ENCODE measurements around the gene B3GNT5.

Gene B3GNT5

DNA sequence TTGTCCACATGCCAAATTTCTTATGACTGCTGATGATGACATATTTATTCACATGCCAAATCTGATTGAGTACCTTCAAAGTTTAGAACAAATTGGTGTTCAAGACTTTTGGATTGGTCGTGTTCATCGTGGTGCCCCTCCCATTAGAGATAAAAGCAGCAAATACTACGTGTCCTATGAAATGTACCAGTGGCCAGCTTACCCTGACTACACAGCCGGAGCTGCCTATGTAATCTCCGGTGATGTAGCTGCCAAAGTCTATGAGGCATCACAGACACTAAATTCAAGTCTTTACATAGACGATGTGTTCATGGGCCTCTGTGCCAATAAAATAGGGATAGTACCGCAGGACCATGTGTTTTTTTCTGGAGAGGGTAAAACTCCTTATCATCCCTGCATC is 17.3 kb downstream of the B3GNT5 start:
- no peak overlapping the region for H3K4me3 ChIP-seq (replicated peaks; ENCODE audit: insufficient read depth, low read length)
- H3K27me3 ChIP-seq (ENCODE audit: insufficient read depth, poor library complexity, severe bottlenecking): no peaks in the 10 kb centered on the region
- no peak overlapping the region for H3K27ac ChIP-seq (replicated peaks)
- DNase-seq (ENCODE audit: low read depth in 1 of 2, low spot score in 1 of 2): no peak
- TF ChIP-seq POLR2AphosphoS5 (IDR thresholded peaks at IDR 0.05; ENCODE audit: low read depth) (no peak), GABPA (IDR thresholded peaks at IDR 0.05; ENCODE audit: low read depth) (no peak), SPI1 (IDR thresholded peaks at IDR 0.05; ENCODE audit: borderline replicate concordance, low read depth) (no peak)
- TF ChIP-seq, protein P1, sequence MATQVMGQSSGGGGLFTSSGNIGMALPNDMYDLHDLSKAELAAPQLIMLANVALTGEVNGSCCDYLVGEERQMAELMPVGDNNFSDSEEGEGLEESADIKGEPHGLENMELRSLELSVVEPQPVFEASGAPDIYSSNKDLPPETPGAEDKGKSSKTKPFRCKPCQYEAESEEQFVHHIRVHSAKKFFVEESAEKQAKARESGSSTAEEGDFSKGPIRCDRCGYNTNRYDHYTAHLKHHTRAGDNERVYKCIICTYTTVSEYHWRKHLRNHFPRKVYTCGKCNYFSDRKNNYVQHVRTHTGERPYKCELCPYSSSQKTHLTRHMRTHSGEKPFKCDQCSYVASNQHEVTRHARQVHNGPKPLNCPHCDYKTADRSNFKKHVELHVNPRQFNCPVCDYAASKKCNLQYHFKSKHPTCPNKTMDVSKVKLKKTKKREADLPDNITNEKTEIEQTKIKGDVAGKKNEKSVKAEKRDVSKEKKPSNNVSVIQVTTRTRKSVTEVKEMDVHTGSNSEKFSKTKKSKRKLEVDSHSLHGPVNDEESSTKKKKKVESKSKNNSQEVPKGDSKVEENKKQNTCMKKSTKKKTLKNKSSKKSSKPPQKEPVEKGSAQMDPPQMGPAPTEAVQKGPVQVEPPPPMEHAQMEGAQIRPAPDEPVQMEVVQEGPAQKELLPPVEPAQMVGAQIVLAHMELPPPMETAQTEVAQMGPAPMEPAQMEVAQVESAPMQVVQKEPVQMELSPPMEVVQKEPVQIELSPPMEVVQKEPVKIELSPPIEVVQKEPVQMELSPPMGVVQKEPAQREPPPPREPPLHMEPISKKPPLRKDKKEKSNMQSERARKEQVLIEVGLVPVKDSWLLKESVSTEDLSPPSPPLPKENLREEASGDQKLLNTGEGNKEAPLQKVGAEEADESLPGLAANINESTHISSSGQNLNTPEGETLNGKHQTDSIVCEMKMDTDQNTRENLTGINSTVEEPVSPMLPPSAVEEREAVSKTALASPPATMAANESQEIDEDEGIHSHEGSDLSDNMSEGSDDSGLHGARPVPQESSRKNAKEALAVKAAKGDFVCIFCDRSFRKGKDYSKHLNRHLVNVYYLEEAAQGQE (IDR thresholded peaks at IDR 0.05; ENCODE audit: insufficient replicate concordance, low read depth): no peak
- TF ChIP-seq, protein P2, sequence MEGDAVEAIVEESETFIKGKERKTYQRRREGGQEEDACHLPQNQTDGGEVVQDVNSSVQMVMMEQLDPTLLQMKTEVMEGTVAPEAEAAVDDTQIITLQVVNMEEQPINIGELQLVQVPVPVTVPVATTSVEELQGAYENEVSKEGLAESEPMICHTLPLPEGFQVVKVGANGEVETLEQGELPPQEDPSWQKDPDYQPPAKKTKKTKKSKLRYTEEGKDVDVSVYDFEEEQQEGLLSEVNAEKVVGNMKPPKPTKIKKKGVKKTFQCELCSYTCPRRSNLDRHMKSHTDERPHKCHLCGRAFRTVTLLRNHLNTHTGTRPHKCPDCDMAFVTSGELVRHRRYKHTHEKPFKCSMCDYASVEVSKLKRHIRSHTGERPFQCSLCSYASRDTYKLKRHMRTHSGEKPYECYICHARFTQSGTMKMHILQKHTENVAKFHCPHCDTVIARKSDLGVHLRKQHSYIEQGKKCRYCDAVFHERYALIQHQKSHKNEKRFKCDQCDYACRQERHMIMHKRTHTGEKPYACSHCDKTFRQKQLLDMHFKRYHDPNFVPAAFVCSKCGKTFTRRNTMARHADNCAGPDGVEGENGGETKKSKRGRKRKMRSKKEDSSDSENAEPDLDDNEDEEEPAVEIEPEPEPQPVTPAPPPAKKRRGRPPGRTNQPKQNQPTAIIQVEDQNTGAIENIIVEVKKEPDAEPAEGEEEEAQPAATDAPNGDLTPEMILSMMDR (IDR thresholded peaks at IDR 0.05; ENCODE audit: insufficient read depth, low read length): no peak

DNA sequence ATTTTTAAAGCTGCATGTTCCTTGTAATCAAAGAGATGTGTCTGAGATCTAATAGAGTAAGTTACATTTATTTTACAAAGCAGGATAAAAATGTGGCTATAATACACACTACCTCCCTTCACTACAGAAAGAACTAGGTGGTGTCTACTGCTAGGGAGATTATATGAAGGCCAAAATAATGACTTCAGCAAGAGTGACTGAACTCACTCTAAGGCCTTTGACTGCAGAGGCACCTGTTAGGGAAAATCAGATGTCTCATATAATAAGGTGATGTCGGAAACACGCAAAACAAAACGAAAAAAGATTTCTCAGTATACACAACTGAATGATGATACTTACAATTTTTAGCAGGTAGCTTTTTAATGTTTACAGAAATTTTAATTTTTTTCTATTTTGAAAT is 19.1 kb downstream of the B3GNT5 start:
- no peak overlapping the region for H3K4me3 ChIP-seq (replicated peaks; ENCODE audit: insufficient read depth, low read length)
- no peak for DNase-seq (ENCODE audit: low read depth in 1 of 2, low spot score in 1 of 2)
- H3K27me3 ChIP-seq (ENCODE audit: insufficient read depth, poor library complexity, severe bottlenecking): no peaks in the 10 kb centered on the region
- no peak overlapping the region for H3K27ac ChIP-seq (replicated peaks)
- no peak for TF ChIP-seq POLR2AphosphoS5 (IDR thresholded peaks at IDR 0.05; ENCODE audit: low read depth)
- TF ChIP-seq SPI1 (IDR thresholded peaks at IDR 0.05; ENCODE audit: borderline replicate concordance, low read depth): no peak
- TF ChIP-seq GABPA (IDR thresholded peaks at IDR 0.05; ENCODE audit: low read depth): no peak
- TF ChIP-seq, protein P1 (IDR thresholded peaks at IDR 0.05; ENCODE audit: insufficient replicate concordance, low read depth): no peak
- TF ChIP-seq, protein P2 (IDR thresholded peaks at IDR 0.05; ENCODE audit: insufficient read depth, low read length): no peak

DNA sequence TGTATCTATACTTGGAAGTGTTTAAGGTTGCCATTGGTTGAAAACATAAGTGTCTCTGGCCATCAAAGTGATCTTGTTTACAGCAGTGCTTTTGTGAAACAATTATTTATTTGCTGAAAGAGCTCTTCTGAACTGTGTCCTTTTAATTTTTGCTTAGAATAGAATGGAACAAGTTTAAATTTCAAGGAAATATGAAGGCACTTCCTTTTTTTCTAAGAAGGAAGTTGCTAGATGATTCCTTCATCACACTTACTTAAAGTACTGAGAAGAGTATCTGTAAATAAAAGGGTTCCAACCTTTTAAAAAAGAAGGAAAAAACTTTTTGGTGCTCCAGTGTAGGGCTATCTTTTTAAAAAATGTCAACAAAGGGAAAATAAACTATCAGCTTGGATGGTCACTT is 19.7 kb downstream of the B3GNT5 start:
- H3K27ac ChIP-seq (replicated peaks): no peak overlapping the region; the same call in 1 of the 2 replicates
- no peak overlapping the region for H3K4me3 ChIP-seq (replicated peaks; ENCODE audit: insufficient read depth, low read length)
- no peak for DNase-seq (ENCODE audit: low read depth in 1 of 2, low spot score in 1 of 2)
- no peak for TF ChIP-seq GABPA (IDR thresholded peaks at IDR 0.05; ENCODE audit: low read depth)
- TF ChIP-seq SPI1 (IDR thresholded peaks at IDR 0.05; ENCODE audit: borderline replicate concordance, low read depth): peak; percentile 97
- no peaks in the 10 kb centered on the region for H3K27me3 ChIP-seq (ENCODE audit: insufficient read depth, poor library complexity, severe bottlenecking)

DNA sequence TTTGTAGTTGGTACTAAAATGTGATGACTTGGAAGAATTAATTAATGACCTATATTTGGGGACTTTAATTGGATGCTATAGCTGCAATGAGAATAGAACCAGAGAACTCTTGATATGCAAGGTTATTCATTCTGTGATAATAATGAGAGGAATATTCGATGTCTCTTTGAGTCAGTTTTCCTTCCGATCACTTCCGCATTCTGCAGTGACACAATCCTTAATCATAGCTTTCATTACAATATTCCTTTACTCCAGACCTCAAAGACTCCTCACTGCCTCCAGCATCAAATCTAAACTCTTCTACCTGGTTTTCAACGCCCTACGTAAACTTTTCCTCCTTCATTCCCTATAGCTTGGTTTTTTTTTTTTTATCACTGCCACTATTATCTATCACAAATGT is 21.6 kb downstream of the B3GNT5 start:
- no peak for DNase-seq (ENCODE audit: low read depth in 1 of 2, low spot score in 1 of 2)
- Histone ChIP-seq H3K27me3 (ENCODE audit: insufficient read depth, poor library complexity, severe bottlenecking) (no peaks in the 10 kb centered on the region), H3K4me3 (replicated peaks; ENCODE audit: insufficient read depth, low read length) (no peak overlapping the region), H3K27ac (replicated peaks) (no peak overlapping the region; the same call in 1 of the 2 replicates)
- TF ChIP-seq POLR2AphosphoS5 (IDR thresholded peaks at IDR 0.05; ENCODE audit: low read depth) (no peak), GABPA (IDR thresholded peaks at IDR 0.05; ENCODE audit: low read depth) (no peak), SPI1 (IDR thresholded peaks at IDR 0.05; ENCODE audit: borderline replicate concordance, low read depth) (no peak)
- TF ChIP-seq, protein P1 (IDR thresholded peaks at IDR 0.05; ENCODE audit: insufficient replicate concordance, low read depth): no peak
- TF ChIP-seq, protein P2 (IDR thresholded peaks at IDR 0.05; ENCODE audit: insufficient read depth, low read length): no peak

All from HL-60 (cell line).